PC-9 (cell line): Measurements from ENCODE around the gene SUMF1.

ENCODE experiments used
- EZH2 ChIP-seq: fragments of 200-600 bp; sonication (generic); IDR thresholded peaks from 2 replicates; pipeline ENCODE4 v1.8.0; 2017; ENCODE audit warnings: antibody characterized with exemption, low read depth
- TF ChIP-seq, protein P1 (sequence below): fragments of 200-600 bp; sonication (generic); conservative IDR thresholded peaks from 2 replicates; pipeline ENCODE4 v1.6.1; 2017; ENCODE audit warnings: mixed run types, antibody characterized with exemption, mild to moderate bottlenecking, moderate library complexity

DNA sequence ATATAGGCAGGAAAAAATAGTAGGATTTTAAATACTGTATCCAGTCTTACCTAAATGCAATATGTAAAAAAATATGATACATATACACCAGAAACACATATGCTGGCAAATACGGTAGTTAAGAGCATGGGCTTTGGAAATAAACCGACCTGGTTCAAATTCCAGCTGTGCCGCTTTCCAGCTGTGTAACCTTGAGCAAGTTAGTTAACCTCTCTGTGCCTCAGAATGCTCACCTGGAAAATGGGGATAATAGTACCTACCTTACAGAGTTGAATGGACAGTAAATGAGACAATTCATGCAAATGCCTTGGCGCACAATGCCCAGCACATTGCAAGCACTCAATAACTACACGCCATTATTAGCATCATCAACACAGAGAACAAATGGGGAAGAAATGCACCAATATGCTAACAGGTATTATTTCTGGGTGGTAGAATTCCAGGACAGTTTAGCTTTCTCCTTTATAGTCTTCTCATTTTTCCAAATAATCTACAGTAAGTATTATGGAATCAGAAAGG, 50.6 kb downstream of the SUMF1 start:
- TF ChIP-seq, protein P1, sequence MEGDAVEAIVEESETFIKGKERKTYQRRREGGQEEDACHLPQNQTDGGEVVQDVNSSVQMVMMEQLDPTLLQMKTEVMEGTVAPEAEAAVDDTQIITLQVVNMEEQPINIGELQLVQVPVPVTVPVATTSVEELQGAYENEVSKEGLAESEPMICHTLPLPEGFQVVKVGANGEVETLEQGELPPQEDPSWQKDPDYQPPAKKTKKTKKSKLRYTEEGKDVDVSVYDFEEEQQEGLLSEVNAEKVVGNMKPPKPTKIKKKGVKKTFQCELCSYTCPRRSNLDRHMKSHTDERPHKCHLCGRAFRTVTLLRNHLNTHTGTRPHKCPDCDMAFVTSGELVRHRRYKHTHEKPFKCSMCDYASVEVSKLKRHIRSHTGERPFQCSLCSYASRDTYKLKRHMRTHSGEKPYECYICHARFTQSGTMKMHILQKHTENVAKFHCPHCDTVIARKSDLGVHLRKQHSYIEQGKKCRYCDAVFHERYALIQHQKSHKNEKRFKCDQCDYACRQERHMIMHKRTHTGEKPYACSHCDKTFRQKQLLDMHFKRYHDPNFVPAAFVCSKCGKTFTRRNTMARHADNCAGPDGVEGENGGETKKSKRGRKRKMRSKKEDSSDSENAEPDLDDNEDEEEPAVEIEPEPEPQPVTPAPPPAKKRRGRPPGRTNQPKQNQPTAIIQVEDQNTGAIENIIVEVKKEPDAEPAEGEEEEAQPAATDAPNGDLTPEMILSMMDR: no peak
- no peak for TF ChIP-seq EZH2
